ENCODE data around the gene ACTR10. TPM values are rescaled to one million over a fixed set of nuclear protein-coding genes. Genes with fewer than 3 reads are reported as not detected.

Gene ACTR10
- total RNA-seq, 1 donor from 2014 or later = 17.2 TPM

DNA sequence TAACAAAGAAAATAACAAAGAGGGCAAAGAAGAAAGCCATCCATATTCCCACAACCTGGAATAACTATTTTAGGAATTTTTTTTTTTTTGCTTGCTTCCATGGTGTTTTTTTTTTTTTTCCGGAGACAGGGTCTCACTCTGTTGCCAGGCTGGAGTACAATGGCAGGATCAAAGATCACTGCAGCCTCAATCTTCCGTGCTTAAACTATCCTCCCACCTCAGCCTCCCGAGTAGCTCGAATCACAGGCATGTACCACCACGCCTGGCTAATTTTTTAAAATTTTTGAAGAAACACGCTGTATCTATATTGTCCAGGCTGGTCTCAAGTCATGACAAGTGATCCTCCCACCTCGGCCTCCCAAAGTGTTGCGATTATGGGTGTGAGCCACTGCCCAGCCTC lies 78.2 kb downstream of the ACTR10 start:
- no peak for DNase-seq (ENCODE audit: low spot score)

GRCh38 chr14:58280954-58281787 lies 81.2 kb downstream of the ACTR10 start:
- ATAC-seq = peak; percentile 38
- no peak for DNase-seq (ENCODE audit: low spot score)

More for the DNA sequence above, 78.2 kb downstream of the ACTR10 start:
- no peak for ATAC-seq

GRCh38 chr14:58281969-58282368 lies 82.0 kb downstream of the ACTR10 start:
- peak; percentile 47 for ATAC-seq

DNA sequence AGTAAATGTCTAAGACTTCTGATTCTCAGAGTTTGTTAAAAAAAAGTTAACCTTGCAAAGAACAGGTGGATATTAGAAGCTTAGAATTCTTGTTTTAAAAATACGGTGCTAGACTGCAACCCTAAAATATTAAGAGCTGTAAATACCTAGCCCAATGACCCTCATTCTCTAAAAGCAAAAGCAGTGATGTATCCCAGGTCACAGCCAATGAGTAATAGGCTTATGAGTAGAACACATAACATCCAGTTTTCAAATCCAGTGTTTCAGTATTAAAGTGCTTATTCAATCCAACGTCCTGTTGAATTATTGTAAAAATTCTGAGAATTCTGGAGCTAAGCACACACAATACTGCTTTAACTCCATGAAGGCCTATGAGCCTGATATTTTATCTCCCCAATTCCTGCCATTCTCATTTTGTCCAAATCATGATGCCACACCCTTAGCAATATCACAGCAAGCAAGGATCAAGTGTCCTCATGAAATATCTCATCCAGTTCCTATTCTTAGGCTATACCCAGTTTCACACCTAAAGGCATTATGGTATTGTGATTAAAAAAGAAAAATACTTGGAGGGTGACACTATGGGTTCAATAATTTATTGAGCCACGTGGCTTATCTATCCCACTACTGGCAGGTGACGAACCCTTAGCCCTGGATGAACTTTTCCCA lies 83.1 kb downstream of the ACTR10 start:
- no peak for ATAC-seq
- no peak for DNase-seq (ENCODE audit: low spot score)

More at GRCh38 chr14:58281969-58282368, 82.0 kb downstream of the ACTR10 start:
- DNase-seq (ENCODE audit: low spot score) = no peak

- ATAC-seq (no peak), DNase-seq (ENCODE audit: low spot score) (no peak)
Observed at GRCh38 chr14:58283730-58284129, 83.8 kb downstream of the ACTR10 start.

GRCh38 chr14:58285132-58285531 lies 85.2 kb downstream of the ACTR10 start:
- no peak for DNase-seq (ENCODE audit: low spot score)
- ATAC-seq = no peak

Other genes starting within 250 kb of the ACTR10 start
- 0.96 TPM for gene ARMH4, start 47.9 kb upstream of the ACTR10 start, total RNA-seq
- gene PSMA3, start 44.7 kb downstream of the ACTR10 start, total RNA-seq = 112 TPM
- 16.7 TPM for gene ARID4A, start 98.4 kb downstream of the ACTR10 start, total RNA-seq
- not detected for gene TOMM20L, start 195.8 kb downstream of the ACTR10 start, total RNA-seq
- 8.7 TPM for gene TIMM9, start 227.4 kb downstream of the ACTR10 start, total RNA-seq
- 5.6 TPM for gene KIAA0586, start 227.6 kb downstream of the ACTR10 start, total RNA-seq

Data from left lobe of liver (tissue), 2 donors.